GM15510 (cell line): ENCODE data around the gene IDUA.

Experiments used
- POLR2A ChIP-seq: IDR thresholded peaks from 3 replicates; pipeline ENCODE4 v1.6.1; 2011; ENCODE audit warnings: borderline replicate concordance; ENCODE audit not compliant: insufficient read length; ENCODE audit errors: extremely low read depth

IDUA gene

GRCh38 chr4:1019729-1020470 lies 33.1 kb downstream of the IDUA start:
- TF ChIP-seq POLR2A = no peak

- TF ChIP-seq POLR2A = no peak
These were observed 34.7 kb downstream of the IDUA start for GRCh38 chr4:1021386-1022050.

- no peak for TF ChIP-seq POLR2A
These were observed 35.4 kb downstream of the IDUA start for GRCh38 chr4:1022051-1022738.

GRCh38 chr4:1022739-1023066 lies 35.9 kb downstream of the IDUA start:
- TF ChIP-seq POLR2A = no peak

- TF ChIP-seq POLR2A = no peak
These were observed 36.3 kb downstream of the IDUA start for GRCh38 chr4:1023075-1023640.

- TF ChIP-seq POLR2A = no peak
These were observed 37.3 kb downstream of the IDUA start for GRCh38 chr4:1023895-1024740.

GRCh38 chr4:1024882-1025545 lies 38.2 kb downstream of the IDUA start:
- TF ChIP-seq POLR2A = no peak

- TF ChIP-seq POLR2A = no peak
These were observed 39.3 kb downstream of the IDUA start for GRCh38 chr4:1026115-1026514.

- TF ChIP-seq POLR2A = no peak
These were observed 40.5 kb downstream of the IDUA start for GRCh38 chr4:1027219-1027914.

- no peak for TF ChIP-seq POLR2A
These were observed 41.0 kb downstream of the IDUA start for GRCh38 chr4:1027915-1028238.

GRCh38 chr4:1028574-1029220 lies 41.9 kb downstream of the IDUA start:
- no peak for TF ChIP-seq POLR2A

GRCh38 chr4:1029529-1029928 lies 42.7 kb downstream of the IDUA start:
- no peak for TF ChIP-seq POLR2A

- no peak for TF ChIP-seq POLR2A
These were observed 43.2 kb downstream of the IDUA start for GRCh38 chr4:1030031-1030430.
